Hepatocyte (in vitro differentiated cells): Measurements from ENCODE around the gene H6PD. TPM values are rescaled to one million over a fixed set of nuclear protein-coding genes. Genes with fewer than 3 reads are reported as not detected.
A peak's percentile ranks its signal among the peaks of the same experiment; 100 is the strongest.

Source experiments
- DNase-seq: peaks from one replicate; pipeline ENCODE4 v3.0.0-alpha.2; 2016; ENCODE audit warnings: low spot score
- H2AFZ ChIP-seq: fragments of 200-600 bp; sonication (generic); 2 replicates; pipeline ENCODE4 v1.6.0; 2016; ENCODE audit warnings: antibody characterized with exemption, mild to moderate bottlenecking
- H3K27ac ChIP-seq: fragments of 200-600 bp; sonication (generic); 2 replicates; pipeline ENCODE4 v1.5.1; 2016; ENCODE audit warnings: mild to moderate bottlenecking
- H3K27me3 ChIP-seq: fragments of 200-600 bp; sonication (generic); 2 replicates; pipeline ENCODE4 v1.6.1; 2016
- H3K36me3 ChIP-seq: fragments of 200-600 bp; sonication (generic); replicated peaks from 2 replicates; pipeline ENCODE4 v1.5.1; 2016; ENCODE audit warnings: low read depth; ENCODE audit not compliant: insufficient read depth
- H3K4me1 ChIP-seq: fragments of 200-600 bp; sonication (generic); 2 replicates; pipeline ENCODE4 v1.5.1; 2016; ENCODE audit warnings: mild to moderate bottlenecking, moderate library complexity; ENCODE audit not compliant: insufficient read depth
- H3K4me2 ChIP-seq: fragments of 200-600 bp; sonication (generic); 2 replicates; pipeline ENCODE4 v1.6.0; 2016
- H3K4me3 ChIP-seq: fragments of 200-600 bp; sonication (generic); 2 replicates; pipeline ENCODE4 v1.5.1; 2016; ENCODE audit warnings: mild to moderate bottlenecking
- H3K79me2 ChIP-seq: fragments of 200-600 bp; sonication (generic); 2 replicates; pipeline ENCODE4 v1.6.0; 2017; ENCODE audit warnings: mild to moderate bottlenecking
- H3K9me2 ChIP-seq: fragments of 200-600 bp; sonication (generic); replicated peaks from 2 replicates; pipeline ENCODE4 v1.6.0; 2017; ENCODE audit warnings: mild to moderate bottlenecking; ENCODE audit not compliant: insufficient read depth
- H3K9me3 ChIP-seq: fragments of 200-600 bp; sonication (generic); 2 replicates; pipeline ENCODE4 v1.5.1; 2016; ENCODE audit warnings: low read depth, mild to moderate bottlenecking
- H4K20me1 ChIP-seq: fragments of 200-600 bp; sonication (generic); 2 replicates; pipeline ENCODE4 v1.6.0; 2016; ENCODE audit warnings: mild to moderate bottlenecking; ENCODE audit not compliant: insufficient read depth, poor library complexity, severe bottlenecking
- EZH2 ChIP-seq: fragments of 200-600 bp; sonication (generic); IDR thresholded peaks from 2 replicates; pipeline ENCODE4 v1.6.1; 2016; ENCODE audit warnings: antibody characterized with exemption, mild to moderate bottlenecking, borderline replicate concordance
- EZH2phosphoT487 ChIP-seq: fragments of 200-600 bp; sonication (generic); IDR thresholded peaks from one replicate; pipeline ENCODE4 v1.6.1; 2018; ENCODE audit warnings: antibody characterized with exemption, mild to moderate bottlenecking, low read depth, moderate library complexity; ENCODE audit not compliant: unreplicated experiment, severe bottlenecking
- WGBS: methylation state at CpG from one replicate; pipeline ENCODE4 v1.1.6; 2016; ENCODE audit warnings: low lambda C conversion rate; ENCODE audit errors: missing lambda C conversion rate; 5-methylcytosine and 5-hydroxymethylcytosine counted together
- polyA plus RNA-seq: library from polyadenylated mRNA; unstranded; fragments of >200 nt; fragmentation: Nextera tagmentation; extraction: Ambion mirVana; gene quantifications from 2 replicates; pipeline ENCODE4 v1.2.1, GENCODE V29; 2016
- total RNA-seq: library from RNA; depleted of rRNA; stranded (reverse); fragments of >200 nt; gene quantifications from 2 replicates; pipeline ENCODE4 v1.2.3, GENCODE V29; 2014
- TF ChIP-seq, protein P1 (sequence below): fragments of 200-600 bp; sonication (generic); IDR thresholded peaks from 2 replicates; pipeline ENCODE4 v1.5.1; 2016; ENCODE audit warnings: antibody characterized with exemption, mild to moderate bottlenecking; ENCODE audit not compliant: poor library complexity

The H6PD gene
- total and polyA plus RNA-seq, 2 experiments from 2014 or later = 26.3 to 54.8 TPM

DNA sequence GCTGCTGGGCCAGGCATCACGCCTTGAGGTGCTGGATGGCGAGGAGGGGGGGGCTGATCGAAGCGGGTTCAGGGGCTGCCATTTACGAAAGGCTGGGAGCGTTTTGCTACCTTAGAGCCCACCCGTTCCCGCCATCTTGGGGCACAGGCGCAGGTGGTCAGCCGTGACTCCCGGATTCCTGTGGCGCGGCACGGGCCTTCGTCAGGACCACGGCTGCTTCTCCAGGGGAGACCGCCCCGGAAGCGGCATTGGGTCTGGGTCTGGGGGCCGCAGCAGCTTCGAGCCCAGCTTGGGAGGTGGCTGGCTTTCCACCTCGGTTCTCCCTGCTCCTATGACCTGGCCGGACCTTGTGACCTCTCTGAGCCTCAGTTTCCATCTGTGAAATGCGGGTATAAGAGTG, 81.9 kb downstream of the H6PD start:
- Histone ChIP-seq H4K20me1 (peaks cover 80% of the 10 kb centered on the region), H3K9me3 (no peaks in the 10 kb centered on the region), H2AFZ (no peak overlapping the region), H3K4me1 (peaks cover 51% of the 10 kb centered on the region), H3K4me3 (no peak overlapping the region), H3K9me2 (no peaks in the 10 kb centered on the region), H3K27ac (peak overlapping the region; percentile 77), H3K27me3 (no peaks in the 10 kb centered on the region), H3K4me2 (no peak overlapping the region), H3K36me3 (no peaks in the 10 kb centered on the region), H3K79me2 (peaks cover 97% of the 10 kb centered on the region)
- WGBS = over 99% methylated on average over 24 of the region's 24 CpGs
- TF ChIP-seq EZH2phosphoT487 = no peak
- no peak for TF ChIP-seq EZH2
- TF ChIP-seq, protein P1, sequence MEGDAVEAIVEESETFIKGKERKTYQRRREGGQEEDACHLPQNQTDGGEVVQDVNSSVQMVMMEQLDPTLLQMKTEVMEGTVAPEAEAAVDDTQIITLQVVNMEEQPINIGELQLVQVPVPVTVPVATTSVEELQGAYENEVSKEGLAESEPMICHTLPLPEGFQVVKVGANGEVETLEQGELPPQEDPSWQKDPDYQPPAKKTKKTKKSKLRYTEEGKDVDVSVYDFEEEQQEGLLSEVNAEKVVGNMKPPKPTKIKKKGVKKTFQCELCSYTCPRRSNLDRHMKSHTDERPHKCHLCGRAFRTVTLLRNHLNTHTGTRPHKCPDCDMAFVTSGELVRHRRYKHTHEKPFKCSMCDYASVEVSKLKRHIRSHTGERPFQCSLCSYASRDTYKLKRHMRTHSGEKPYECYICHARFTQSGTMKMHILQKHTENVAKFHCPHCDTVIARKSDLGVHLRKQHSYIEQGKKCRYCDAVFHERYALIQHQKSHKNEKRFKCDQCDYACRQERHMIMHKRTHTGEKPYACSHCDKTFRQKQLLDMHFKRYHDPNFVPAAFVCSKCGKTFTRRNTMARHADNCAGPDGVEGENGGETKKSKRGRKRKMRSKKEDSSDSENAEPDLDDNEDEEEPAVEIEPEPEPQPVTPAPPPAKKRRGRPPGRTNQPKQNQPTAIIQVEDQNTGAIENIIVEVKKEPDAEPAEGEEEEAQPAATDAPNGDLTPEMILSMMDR = no peak
- no peak for DNase-seq

DNA sequence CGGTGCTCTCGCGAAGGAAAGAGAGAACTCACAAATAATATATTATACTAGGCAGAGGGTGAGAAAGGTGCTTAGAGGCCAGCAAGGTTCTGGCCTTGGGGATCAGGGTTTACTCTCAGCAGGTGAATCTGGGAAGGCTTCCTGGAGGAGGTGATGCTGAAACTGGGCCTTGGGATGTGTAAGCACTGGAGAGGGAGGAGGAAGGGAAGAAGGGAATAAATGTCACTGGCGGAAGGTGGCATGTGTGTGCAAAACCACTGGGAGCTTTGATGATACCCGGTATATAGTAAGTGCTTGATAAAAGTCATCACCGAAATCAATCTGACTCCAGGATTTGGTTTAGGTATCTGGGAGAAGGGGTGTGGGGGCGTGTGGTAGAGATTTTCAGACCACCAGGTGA, 82.5 kb downstream of the H6PD start:
- peak overlapping the region; percentile 77 for H3K27ac ChIP-seq
- WGBS = 91% methylated on average over 7 of the region's 7 CpGs
- no peak overlapping the region for H2AFZ ChIP-seq
- no peak for TF ChIP-seq EZH2
- no peak for TF ChIP-seq EZH2phosphoT487
- TF ChIP-seq, protein P1 = no peak
- peaks cover 97% of the 10 kb centered on the region for H3K79me2 ChIP-seq
- H3K9me2 ChIP-seq = no peaks in the 10 kb centered on the region
- no peak for DNase-seq
- H3K4me1 ChIP-seq = peaks cover 51% of the 10 kb centered on the region
- H3K36me3 ChIP-seq = no peaks in the 10 kb centered on the region
- peak overlapping the region; percentile 59 for H3K4me2 ChIP-seq
- H3K27me3 ChIP-seq = no peaks in the 10 kb centered on the region
- H4K20me1 ChIP-seq = peaks cover 80% of the 10 kb centered on the region
- H3K4me3 ChIP-seq = no peak overlapping the region
- no peaks in the 10 kb centered on the region for H3K9me3 ChIP-seq

DNA sequence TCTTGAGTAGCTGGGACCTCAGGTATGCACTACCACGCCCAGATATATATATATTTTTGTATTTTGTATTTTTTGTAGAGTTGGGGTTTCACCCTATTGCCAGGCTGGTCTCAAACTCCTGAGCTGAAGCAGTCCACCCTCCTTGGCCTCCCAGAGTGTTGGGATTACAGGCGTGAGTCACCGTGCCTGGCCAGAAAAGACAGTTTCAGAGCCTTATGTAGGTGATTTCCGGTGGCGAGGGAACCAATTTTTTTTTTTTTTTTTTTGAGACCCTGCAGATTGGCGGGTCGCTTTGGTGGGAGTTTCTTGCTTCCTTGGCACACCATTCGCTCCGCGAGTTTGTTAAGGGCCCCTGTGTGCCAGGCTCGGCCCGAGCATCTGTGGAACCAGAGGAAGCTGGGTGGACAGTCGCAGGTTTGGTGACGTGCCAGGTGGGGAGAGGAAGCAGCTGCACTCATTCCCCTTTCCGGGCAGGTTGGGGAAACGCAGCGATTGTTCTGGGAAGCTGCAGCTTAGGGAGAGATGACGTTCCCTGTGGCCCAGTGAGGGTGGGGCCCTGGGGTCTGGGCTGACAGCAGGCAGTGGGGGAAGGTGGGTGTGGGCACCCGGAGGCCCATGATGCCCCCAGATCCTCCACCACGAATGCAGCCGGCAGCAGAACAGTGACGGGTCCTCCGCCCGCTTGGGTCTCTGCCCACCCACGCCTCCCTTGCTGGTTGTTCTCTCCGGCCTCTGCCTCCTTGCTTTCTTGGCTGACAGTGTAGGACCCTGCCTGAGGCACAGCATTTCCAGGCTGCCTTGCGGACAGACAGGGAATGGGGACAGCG, 83.2 kb downstream of the H6PD start:
- Histone ChIP-seq H3K79me2 (peaks cover 97% of the 10 kb centered on the region), H3K4me2 (peak overlapping the region; percentile 59), H3K9me2 (no peaks in the 10 kb centered on the region), H3K4me1 (peaks cover 49% of the 10 kb centered on the region), H3K27ac (peak overlapping the region; percentile 77), H3K36me3 (no peaks in the 10 kb centered on the region), H4K20me1 (peaks cover 74% of the 10 kb centered on the region), H3K27me3 (no peaks in the 10 kb centered on the region), H3K4me3 (no peak overlapping the region), H2AFZ (no peak overlapping the region), H3K9me3 (no peaks in the 10 kb centered on the region)
- TF ChIP-seq EZH2 (no peak), EZH2phosphoT487 (no peak)
- TF ChIP-seq, protein P1 = no peak
- DNase-seq = peak; percentile 37
- 77% methylated on average over 28 of the region's 28 CpGs for WGBS
